ENCODE results near the gene SAA4.

SAA4 gene

GRCh38 chr11:18188796-18189195 is 47.8 kb downstream of the SAA4 start:
- no peak for DNase-seq

Measured in CD4-positive, alpha-beta T cell treated with Interleukin-17A for 4 hours (primary cell).